Mammary epithelial cell (primary cell): ENCODE measurements around the gene POC1B.

Source experiments
- EZH2 ChIP-seq: IDR thresholded peaks from 2 replicates; pipeline ENCODE4 v1.6.1; 2012; ENCODE audit warnings: low read length, inconsistent platforms, borderline replicate concordance
- TF ChIP-seq, protein P1 (sequence below), 2 donors: IDR thresholded peaks in 1 of 2; conservative IDR thresholded peaks in 1 of 2; 2 replicates each; pipeline ENCODE4 v1.5.1; 2011 to 2012; ENCODE audit warnings: inconsistent platforms in 2 of 2, low read length in 2 of 2, mild to moderate bottlenecking in 2 of 2, control low read depth in 1 of 2, low read depth in 1 of 2; ENCODE audit not compliant: insufficient read depth in 1 of 2; ENCODE audit errors: extremely low read depth in 1 of 2

DNA sequence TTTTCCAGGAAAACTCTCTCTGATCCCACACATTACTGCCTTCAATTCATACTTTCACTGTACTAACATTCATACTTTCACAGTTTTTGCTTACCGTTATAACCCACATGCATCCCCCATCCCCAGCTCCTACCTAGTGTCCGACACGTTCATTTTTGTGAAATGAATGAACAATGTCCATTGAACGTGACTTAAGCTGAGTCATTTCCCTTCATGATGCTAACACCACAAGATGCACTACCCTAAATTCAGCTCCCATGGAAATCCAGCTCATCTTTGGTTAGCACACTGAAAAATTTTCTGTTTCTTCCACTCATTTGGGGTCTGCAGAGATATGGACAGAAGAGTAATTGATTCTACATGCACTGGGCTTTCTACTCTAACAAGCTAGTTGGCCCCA, 85.9 kb downstream of the POC1B start:
- TF ChIP-seq, protein P1, sequence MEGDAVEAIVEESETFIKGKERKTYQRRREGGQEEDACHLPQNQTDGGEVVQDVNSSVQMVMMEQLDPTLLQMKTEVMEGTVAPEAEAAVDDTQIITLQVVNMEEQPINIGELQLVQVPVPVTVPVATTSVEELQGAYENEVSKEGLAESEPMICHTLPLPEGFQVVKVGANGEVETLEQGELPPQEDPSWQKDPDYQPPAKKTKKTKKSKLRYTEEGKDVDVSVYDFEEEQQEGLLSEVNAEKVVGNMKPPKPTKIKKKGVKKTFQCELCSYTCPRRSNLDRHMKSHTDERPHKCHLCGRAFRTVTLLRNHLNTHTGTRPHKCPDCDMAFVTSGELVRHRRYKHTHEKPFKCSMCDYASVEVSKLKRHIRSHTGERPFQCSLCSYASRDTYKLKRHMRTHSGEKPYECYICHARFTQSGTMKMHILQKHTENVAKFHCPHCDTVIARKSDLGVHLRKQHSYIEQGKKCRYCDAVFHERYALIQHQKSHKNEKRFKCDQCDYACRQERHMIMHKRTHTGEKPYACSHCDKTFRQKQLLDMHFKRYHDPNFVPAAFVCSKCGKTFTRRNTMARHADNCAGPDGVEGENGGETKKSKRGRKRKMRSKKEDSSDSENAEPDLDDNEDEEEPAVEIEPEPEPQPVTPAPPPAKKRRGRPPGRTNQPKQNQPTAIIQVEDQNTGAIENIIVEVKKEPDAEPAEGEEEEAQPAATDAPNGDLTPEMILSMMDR (conservative IDR thresholded peaks at IDR 0.05 in 1 of 2, IDR thresholded peaks at IDR 0.05 in 1 of 2; ENCODE audit: extremely low read depth in 1 of 2, insufficient read depth in 1 of 2, low read depth in 1 of 2, low read length in 2 of 2): no peak
- TF ChIP-seq EZH2: no peak
